Activated naive CD8-positive, alpha-beta T cell treated with anti-CD3 and anti-CD28 coated beads, Interleukin-2, amount 50 U/mL, for 24 hours (primary cell): ENCODE data around the gene RASA3.

ENCODE experiments used
- ATAC-seq: fragments of 150-1000 bp; cut with Tn5 transposase; one replicate; pipeline ENCODE4 v1.10.0; 2021
- DNase-seq: peaks from one replicate; pipeline ENCODE4 v3.0.0; 2021
- H3K27ac Mint-ChIP-seq: one replicate; pipeline ENCODE4 v1.8.0; 2021; ENCODE audit warnings: mild to moderate bottlenecking, mixed read lengths
- H3K27me3 Mint-ChIP-seq: one replicate; pipeline ENCODE4 v1.8.0; 2021; ENCODE audit warnings: mixed read lengths
- H3K36me3 Mint-ChIP-seq: one replicate; pipeline ENCODE4 v1.8.0; 2021; ENCODE audit warnings: low read depth, mixed read lengths
- H3K4me1 Mint-ChIP-seq: one replicate; pipeline ENCODE4 v1.8.0; 2021; ENCODE audit warnings: mixed read lengths
- H3K4me3 Mint-ChIP-seq: one replicate; pipeline ENCODE4 v1.8.0; 2021; ENCODE audit warnings: mild to moderate bottlenecking, moderate library complexity, mixed read lengths
- H3K9me3 Mint-ChIP-seq: one replicate; pipeline ENCODE4 v1.8.0; 2021; ENCODE audit warnings: mixed read lengths

Gene RASA3

GRCh38 chr13:113982296-113982661 is 150.1 kb downstream of the RASA3 start:
- ATAC-seq = no peak
- Mint-ChIP-seq H3K9me3 (no peaks in the 10 kb centered on the region), H3K36me3 (peaks cover 15% of the 10 kb centered on the region), H3K27me3 (no peaks in the 10 kb centered on the region), H3K4me1 (no peaks in the 10 kb centered on the region), H3K27ac (no peak overlapping the region), H3K4me3 (no peak overlapping the region)
- DNase-seq = no peak

GRCh38 chr13:113981611-113982295 is 150.7 kb downstream of the RASA3 start:
- Mint-ChIP-seq H3K4me3 (no peak overlapping the region), H3K27me3 (no peaks in the 10 kb centered on the region), H3K9me3 (no peaks in the 10 kb centered on the region), H3K36me3 (peaks cover 17% of the 10 kb centered on the region), H3K27ac (no peak overlapping the region), H3K4me1 (no peaks in the 10 kb centered on the region)
- ATAC-seq = no peak
- DNase-seq = no peak

- ATAC-seq (no peak), DNase-seq (no peak)
- H3K27ac Mint-ChIP-seq = no peak overlapping the region
- no peak overlapping the region for H3K4me3 Mint-ChIP-seq
- H3K9me3 Mint-ChIP-seq = no peaks in the 10 kb centered on the region
- peaks cover 17% of the 10 kb centered on the region for H3K36me3 Mint-ChIP-seq
- no peaks in the 10 kb centered on the region for H3K27me3 Mint-ChIP-seq
- no peaks in the 10 kb centered on the region for H3K4me1 Mint-ChIP-seq
These were observed 151.2 kb downstream of the RASA3 start for GRCh38 chr13:113981194-113981605.

GRCh38 chr13:113980489-113981064 is 151.8 kb downstream of the RASA3 start:
- H3K36me3 Mint-ChIP-seq = peaks cover 17% of the 10 kb centered on the region
- no peaks in the 10 kb centered on the region for H3K27me3 Mint-ChIP-seq
- H3K4me1 Mint-ChIP-seq = no peaks in the 10 kb centered on the region
- no peak overlapping the region for H3K27ac Mint-ChIP-seq
- H3K9me3 Mint-ChIP-seq = no peaks in the 10 kb centered on the region
- no peak for ATAC-seq
- no peak overlapping the region for H3K4me3 Mint-ChIP-seq
- no peak for DNase-seq

GRCh38 chr13:113979791-113980471 is 152.5 kb downstream of the RASA3 start:
- DNase-seq = no peak
- H3K36me3 Mint-ChIP-seq = peaks cover 17% of the 10 kb centered on the region
- H3K27ac Mint-ChIP-seq = no peak overlapping the region

GRCh38 chr13:113978741-113979481 is 153.5 kb downstream of the RASA3 start:
- DNase-seq = no peak
- no peak for ATAC-seq
- Mint-ChIP-seq H3K36me3 (peaks cover 17% of the 10 kb centered on the region), H3K27me3 (no peaks in the 10 kb centered on the region), H3K27ac (no peak overlapping the region), H3K4me1 (no peaks in the 10 kb centered on the region), H3K4me3 (no peak overlapping the region), H3K9me3 (no peaks in the 10 kb centered on the region)

More at GRCh38 chr13:113979791-113980471, 152.5 kb downstream of the RASA3 start:
- Mint-ChIP-seq H3K9me3 (no peaks in the 10 kb centered on the region), H3K27me3 (no peaks in the 10 kb centered on the region), H3K4me3 (no peak overlapping the region), H3K4me1 (no peaks in the 10 kb centered on the region)
- ATAC-seq = no peak

DNA sequence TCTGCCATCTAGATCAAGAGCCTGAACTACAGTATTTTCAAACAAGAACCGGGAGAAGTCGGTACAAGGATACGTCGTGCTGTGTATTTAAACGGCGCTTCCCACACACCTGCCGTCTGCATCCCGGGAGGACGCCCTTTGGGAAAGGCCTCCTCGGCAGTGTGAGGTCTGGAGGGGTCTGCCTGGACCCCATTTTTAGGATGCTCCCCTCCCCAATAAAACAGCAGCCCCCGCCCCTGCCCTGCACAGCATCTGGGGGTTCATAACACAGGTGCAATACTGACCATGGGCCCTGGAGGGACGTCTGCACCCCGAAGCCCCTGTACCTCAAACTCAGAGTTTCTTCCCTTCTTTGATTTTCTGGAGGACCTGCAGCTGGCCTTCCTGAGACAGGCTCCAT is 154.4 kb downstream of the RASA3 start:
- Mint-ChIP-seq H3K9me3 (no peaks in the 10 kb centered on the region), H3K27me3 (no peaks in the 10 kb centered on the region), H3K4me1 (no peaks in the 10 kb centered on the region), H3K4me3 (no peak overlapping the region), H3K27ac (no peak overlapping the region), H3K36me3 (peaks cover 17% of the 10 kb centered on the region)
- DNase-seq = no peak
- ATAC-seq = no peak

- Mint-ChIP-seq H3K4me3 (no peak overlapping the region), H3K27me3 (no peaks in the 10 kb centered on the region), H3K9me3 (no peaks in the 10 kb centered on the region), H3K36me3 (peaks cover 17% of the 10 kb centered on the region), H3K27ac (no peak overlapping the region), H3K4me1 (no peaks in the 10 kb centered on the region)
- no peak for DNase-seq
- no peak for ATAC-seq
These were observed 155.4 kb downstream of the RASA3 start for GRCh38 chr13:113976711-113977684.

GRCh38 chr13:113975416-113975815 is 157.0 kb downstream of the RASA3 start:
- H3K27me3 Mint-ChIP-seq = no peaks in the 10 kb centered on the region
- no peak for DNase-seq
- no peaks in the 10 kb centered on the region for H3K9me3 Mint-ChIP-seq
- H3K36me3 Mint-ChIP-seq = peaks cover 8% of the 10 kb centered on the region
- no peak for ATAC-seq
- H3K4me1 Mint-ChIP-seq = no peaks in the 10 kb centered on the region
- no peak overlapping the region for H3K4me3 Mint-ChIP-seq
- no peak overlapping the region for H3K27ac Mint-ChIP-seq

GRCh38 chr13:113974304-113975281 is 157.8 kb downstream of the RASA3 start:
- Mint-ChIP-seq H3K36me3 (peaks cover 2% of the 10 kb centered on the region), H3K4me1 (no peaks in the 10 kb centered on the region), H3K27me3 (no peaks in the 10 kb centered on the region), H3K27ac (no peak overlapping the region), H3K9me3 (no peaks in the 10 kb centered on the region), H3K4me3 (no peak overlapping the region)
- ATAC-seq (no peak), DNase-seq (no peak)

- no peak within 1 kb of the TSS for H3K4me3 Mint-ChIP-seq
- ATAC-seq = no peak
These were observed 158.9 kb downstream of the RASA3 start, which contains the start of gene C13orf46 for GRCh38 chr13:113973218-113974164. TSS of gene C13orf46 (minus strand) at chr13:113974076. CDS start at chr13:113973997, 79 bp downstream.

More at GRCh38 chr13:113973218-113974164, 158.9 kb downstream of the RASA3 start, which contains the start of gene C13orf46:
- Mint-ChIP-seq H3K4me1 (no peaks in the 10 kb centered on the region), H3K36me3 (peaks cover 2% of the 10 kb centered on the region), H3K27ac (no peak within 1 kb of the TSS), H3K9me3 (no peaks in the 10 kb centered on the region), H3K27me3 (no peaks in the 10 kb centered on the region)
- DNase-seq = no peak
